H1 (cell line): ENCODE results near the gene NT5M. TPM values are rescaled to one million over a fixed set of nuclear protein-coding genes. Genes with fewer than 3 reads are reported as not detected.

ENCODE experiments used
- CTCF ChIA-PET: fragments of 300-600 bp; sonication (Branson Sonifier 250); formaldehyde crosslinking; loops from one replicate; lab custom pipeline; 2021; ENCODE audit not compliant: partially characterized antibody; lab: Charles Lee
- POLR2A ChIA-PET: fragments of 300-600 bp; sonication (Branson Sonifier 250); formaldehyde crosslinking; loops from one replicate; lab custom pipeline; 2021; ENCODE audit warnings: inconsistent platforms; ENCODE audit not compliant: partially characterized antibody; lab: Charles Lee
- DNase-seq, 2 experiments: peaks; one replicate each; pipeline versions ENCODE4 v3.0.0 to v3.0.0-alpha.2; 2010 to 2022; ENCODE audit warnings: low spot score in 2 of 2, low read depth in 1 of 2, mixed read lengths in 1 of 2
- FAIRE-seq: peaks from 2 replicates; lab custom pipeline; 2011; peaks lifted over from hg19 to GRCh38; lab: Jason Lieb, UNC
- H2AFZ ChIP-seq: 2 replicates; pipeline ENCODE4 v1.8.1; 2012; ENCODE audit warnings: low read length, inconsistent platforms
- H2AK5ac ChIP-seq: 2 replicates; pipeline ENCODE4 v1.6.1; 2013; ENCODE audit warnings: low read depth, low read length
- H2BK120ac ChIP-seq: replicated peaks from 2 replicates; pipeline ENCODE3; 2013; ENCODE audit warnings: low read depth, low read length, inconsistent platforms
- H2BK12ac ChIP-seq: 2 replicates; pipeline ENCODE4 v1.6.1; 2013; ENCODE audit warnings: low read depth, low read length
- H2BK15ac ChIP-seq: 2 replicates; pipeline ENCODE4 v1.6.1; 2013; ENCODE audit warnings: low read length
- H2BK20ac ChIP-seq: 2 replicates; pipeline ENCODE4 v1.6.1; 2013; ENCODE audit warnings: low read length
- H2BK5ac ChIP-seq: 2 replicates; pipeline ENCODE4 v1.6.1; 2013; ENCODE audit warnings: low read depth, low read length
- H3K14ac ChIP-seq: 2 replicates; pipeline ENCODE4 v1.6.1; 2013; ENCODE audit warnings: inconsistent platforms; ENCODE audit not compliant: insufficient read length
- H3K18ac ChIP-seq: 2 replicates; pipeline ENCODE4 v1.6.1; 2013; ENCODE audit warnings: low read length; ENCODE audit errors: extremely low read depth
- H3K23ac ChIP-seq: 2 replicates; pipeline ENCODE4 v1.6.1; 2013; ENCODE audit warnings: inconsistent platforms; ENCODE audit not compliant: insufficient read length
- H3K23me2 ChIP-seq: 2 replicates; pipeline ENCODE4 v1.6.1; 2013; ENCODE audit warnings: low read depth, low read length
- H3K27ac ChIP-seq: 2 replicates; pipeline ENCODE4 v1.6.1; 2011; ENCODE audit warnings: low read depth, low read length, inconsistent platforms
- H3K27me3 ChIP-seq, 4 experiments: replicated peaks in 1 of 4; 1 replicate in 1 of 4; 2 replicates in 3 of 4; pipeline versions ENCODE4 v1.6.1 to v1.8.1; 2011 to 2013; ENCODE audit warnings: low read length in 3 of 4, mild to moderate bottlenecking in 3 of 4, inconsistent platforms in 2 of 4, mixed read lengths in 2 of 4, moderate library complexity in 1 of 4; ENCODE audit not compliant: control insufficient read depth in 3 of 4, insufficient read depth in 3 of 4; ENCODE audit errors: extremely low read depth in 1 of 4
- H3K36me3 ChIP-seq, 4 experiments: 2 replicates each; pipeline versions ENCODE4 v1.6.1 to v1.8.1; 2011 to 2013; ENCODE audit warnings: mild to moderate bottlenecking in 4 of 4, low read length in 3 of 4, moderate library complexity in 2 of 4, control low read depth in 1 of 4, inconsistent platforms in 1 of 4; ENCODE audit not compliant: insufficient read depth in 4 of 4, control insufficient read depth in 2 of 4
- H3K4ac ChIP-seq: replicated peaks from 2 replicates; pipeline ENCODE3; 2013; ENCODE audit warnings: low read length, low read depth, mixed read lengths, inconsistent platforms; ENCODE audit not compliant: insufficient read length
- H3K4me1 ChIP-seq, 4 experiments: replicated peaks in 1 of 4; 1 replicate in 1 of 4; 2 replicates in 3 of 4; pipeline versions ENCODE4 v1.6.1 to v1.8.1; 2011 to 2013; ENCODE audit warnings: low read length in 3 of 4, inconsistent platforms in 2 of 4, mixed read lengths in 1 of 4; ENCODE audit not compliant: insufficient read depth in 4 of 4, control insufficient read depth in 3 of 4
- H3K4me2 ChIP-seq, 2 experiments: 2 replicates each; pipeline versions ENCODE4 v1.6.1 to v1.8.1; 2011 to 2013; ENCODE audit warnings: low read depth in 2 of 2, low read length in 2 of 2, control low read depth in 1 of 2, inconsistent platforms in 1 of 2, mild to moderate bottlenecking in 1 of 2; ENCODE audit not compliant: insufficient read depth in 1 of 2
- H3K4me3 ChIP-seq, 4 experiments: fragments of 200-600, 300-600 bp in 1 of 4; sonication (generic), shearing (Covaris generic), sonication (Bioruptor Twin) in 1 of 4; 2 replicates each; pipeline versions ENCODE4 v1.5.1 to v1.8.1; 2011 to 2016; ENCODE audit warnings: low read length in 4 of 4, low read depth in 3 of 4, control low read depth in 2 of 4, inconsistent platforms in 2 of 4, mild to moderate bottlenecking in 2 of 4, mixed read lengths in 1 of 4, moderate library complexity in 1 of 4; ENCODE audit not compliant: insufficient read depth in 2 of 4; ENCODE audit errors: extremely low read depth in 1 of 4
- H3K56ac ChIP-seq: replicated peaks from 2 replicates; pipeline ENCODE3; 2013; ENCODE audit warnings: low read depth, mild to moderate bottlenecking, mixed read lengths, low read length, inconsistent platforms; ENCODE audit not compliant: insufficient read length
- H3K79me1 ChIP-seq: 2 replicates; pipeline ENCODE4 v1.6.1; 2013; ENCODE audit warnings: low read depth, low read length, control low read depth
- H3K79me2 ChIP-seq, 2 experiments: 2 replicates each; pipeline versions ENCODE4 v1.6.1 to v1.8.1; 2012 to 2013; ENCODE audit warnings: low read length in 2 of 2, mild to moderate bottlenecking in 2 of 2, inconsistent platforms in 1 of 2; ENCODE audit not compliant: insufficient read depth in 2 of 2, control insufficient read depth in 1 of 2
- H3K9ac ChIP-seq, 4 experiments: replicated peaks in 1 of 4; 1 replicate in 1 of 4; 2 replicates in 3 of 4; pipeline versions ENCODE4 v1.6.1 to v1.8.1; 2011 to 2013; ENCODE audit warnings: low read depth in 3 of 4, low read length in 3 of 4, control low read depth in 2 of 4, mild to moderate bottlenecking in 2 of 4, moderate library complexity in 2 of 4, inconsistent platforms in 1 of 4; ENCODE audit errors: extremely low read depth in 1 of 4
- H3K9me3 ChIP-seq, 2 experiments: 2 replicates each; pipeline versions ENCODE4 v1.6.1 to v1.8.1; 2012 to 2013; ENCODE audit warnings: mild to moderate bottlenecking in 2 of 2, moderate library complexity in 2 of 2, control low read depth in 1 of 2, inconsistent platforms in 1 of 2, low read depth in 1 of 2, low read length in 1 of 2, mixed read lengths in 1 of 2; ENCODE audit not compliant: insufficient read depth in 2 of 2
- H4K20me1 ChIP-seq, 2 experiments: replicated peaks in 1 of 2; 2 replicates each; pipeline versions ENCODE3 to v1.8.1; 2011 to 2013; ENCODE audit warnings: inconsistent platforms in 2 of 2, low read length in 2 of 2, mild to moderate bottlenecking in 1 of 2; ENCODE audit not compliant: insufficient read depth in 2 of 2, control insufficient read depth in 1 of 2
- H4K5ac ChIP-seq: 2 replicates; pipeline ENCODE4 v1.6.1; 2013; ENCODE audit warnings: low read length, low read depth, mixed read lengths, inconsistent platforms; ENCODE audit not compliant: insufficient read length
- H4K8ac ChIP-seq: 2 replicates; pipeline ENCODE4 v1.8.0; 2013; ENCODE audit warnings: mild to moderate bottlenecking, moderate library complexity, low read length, inconsistent platforms; ENCODE audit not compliant: insufficient read depth; ENCODE audit errors: extremely low read depth
- H4K91ac ChIP-seq: replicated peaks from 2 replicates; pipeline ENCODE3; 2013; ENCODE audit warnings: low read length, mixed read lengths, inconsistent platforms; ENCODE audit not compliant: insufficient read length
- ATF3 ChIP-seq: IDR thresholded peaks from 2 replicates; pipeline ENCODE4 v1.6.1; 2011; ENCODE audit warnings: low read depth, mild to moderate bottlenecking, low read length; ENCODE audit not compliant: insufficient read depth
- CBX5 ChIP-seq: fragments of 300-800, 300-1000 bp; sonication (generic); IDR thresholded peaks from 2 replicates; pipeline ENCODE4 v1.7.1; 2016; ENCODE audit warnings: antibody characterized with exemption, low read length, low read depth
- CEBPB ChIP-seq: IDR thresholded peaks from 2 replicates; pipeline ENCODE4 v1.6.1; 2012; ENCODE audit warnings: low read depth, low read length
- CTBP2 ChIP-seq: IDR thresholded peaks from 2 replicates; pipeline ENCODE4 v1.7.0; 2011; ENCODE audit warnings: borderline replicate concordance, mild to moderate bottlenecking, moderate library complexity, mixed read lengths, low read length; ENCODE audit not compliant: insufficient read depth, insufficient read length
- FOSL1 ChIP-seq: IDR thresholded peaks from 2 replicates; pipeline ENCODE4 v1.6.1; 2011; ENCODE audit warnings: mild to moderate bottlenecking, low read depth, low read length, moderate library complexity; ENCODE audit not compliant: insufficient read depth
- JUN ChIP-seq: IDR thresholded peaks from 2 replicates; pipeline ENCODE4 v1.6.1; 2011; ENCODE audit warnings: low read depth, mild to moderate bottlenecking, improper control_type of control experiment, low read length
- NRF1 ChIP-seq: IDR thresholded peaks from 2 replicates; pipeline ENCODE4 v1.6.1; 2011; ENCODE audit warnings: mild to moderate bottlenecking, low read depth, low read length, improper control_type of control experiment
- POLR2A ChIP-seq, 2 experiments: IDR thresholded peaks; 1 replicate in 1 of 2; 2 replicates in 1 of 2; pipeline ENCODE4 v1.6.1; 2011; ENCODE audit warnings: low read depth in 2 of 2, low read length in 2 of 2, mild to moderate bottlenecking in 2 of 2; ENCODE audit errors: control extremely low read depth in 1 of 2
- RAD21 ChIP-seq, 2 experiments: IDR thresholded peaks in 1 of 2; conservative IDR thresholded peaks in 1 of 2; 2 replicates each; pipeline ENCODE4 v1.6.1; 2011; ENCODE audit warnings: low read depth in 2 of 2, low read length in 2 of 2, improper control_type of control experiment in 1 of 2, inconsistent platforms in 1 of 2, mild to moderate bottlenecking in 1 of 2, moderate library complexity in 1 of 2
- SIRT6 ChIP-seq: IDR thresholded peaks from one replicate; pipeline ENCODE4 v1.7.1; 2012; ENCODE audit warnings: low read length, inconsistent platforms
- SP1 ChIP-seq: IDR thresholded peaks from 2 replicates; pipeline ENCODE4 v1.6.1; 2011; ENCODE audit warnings: low read depth, low read length
- TBP ChIP-seq: IDR thresholded peaks from 2 replicates; pipeline ENCODE4 v1.6.1; 2011; ENCODE audit warnings: low read depth, low read length, improper control_type of control experiment
- WGBS, 2 experiments: shearing (Covaris generic) in 1 of 2; methylation state at CpG; one replicate each; pipeline versions ENCODE4 v1.1.6 to v1.1.7; 2013 to 2015; ENCODE audit warnings: low lambda C conversion rate in 2 of 2, mixed read lengths in 2 of 2, inconsistent platforms in 1 of 2, low coverage in 1 of 2, missing lambda C conversion rate in 1 of 2; ENCODE audit not compliant: insufficient replicate concordance in 2 of 2, insufficient coverage in 1 of 2, insufficient read length in 1 of 2; ENCODE audit errors: extremely low coverage in 1 of 2, missing lambda C conversion rate in 1 of 2; 5-methylcytosine and 5-hydroxymethylcytosine counted together
- polyA plus RNA-seq, 7 experiments: library from polyadenylated mRNA; depleted of rRNA in 3 of 7; stranded (reverse) in 5 of 7; unstranded in 2 of 7; fragments of >200 nt in 5 of 7; fragments of 200-250 nt in 2 of 7; gene quantifications; 1 replicate in 5 of 7; 2 replicates in 1 of 7; 4 replicates in 1 of 7; pipeline versions ENCODE4 v1.2.1 to v1.2.3, GENCODE V29; 2011 to 2013; ENCODE audit warnings: missing spikeins in 2 of 7, mixed read lengths in 2 of 7
- total RNA-seq: library from RNA; stranded (reverse); fragmentation: NEBNext Ultra II Directional; extraction: Animal tissue kit (Norgen Biotek cat#: 25700); gene quantifications from 2 replicates; pipeline ENCODE4 v1.2.1, GENCODE V29; 2021

Gene NT5M
- total and polyA plus RNA-seq, 2 of the 8 experiments (the other 6 are each of a cell fraction or from before 2014, with no cell fraction given): 7.6 to 18.2 TPM

- Histone ChIP-seq H4K8ac (no peak overlapping the region), H3K9ac (no peak overlapping the region)
- DNase-seq: no peak
- TF ChIP-seq CEBPB (no peak), CBX5 (no peak), NRF1 (no peak), POLR2A (IDR thresholded peaks at IDR 0.05; ENCODE audit: control extremely low read depth in 1 of 2, low read depth in 2 of 2, low read length in 2 of 2) (no peak), CTBP2 (no peak), JUN (no peak), RAD21 (IDR thresholded peaks at IDR 0.05 in 1 of 2, conservative IDR thresholded peaks at IDR 0.05 in 1 of 2; ENCODE audit: low read depth in 2 of 2, low read length in 2 of 2) (no peak), SIRT6 (no peak), SP1 (no peak), FOSL1 (no peak), TBP (no peak), ATF3 (no peak)
Measured at GRCh38 chr17:17377071-17377967, 74.1 kb downstream of the NT5M start.

More at GRCh38 chr17:17377071-17377967, 74.1 kb downstream of the NT5M start:
- Histone ChIP-seq H3K18ac (no peak overlapping the region), H3K4me1 (no peaks in the 10 kb centered on the region), H3K36me3 (no peaks in the 10 kb centered on the region), H2BK120ac (no peak overlapping the region), H3K9me3 (no peaks in the 10 kb centered on the region), H3K27ac (no peak overlapping the region), H2BK20ac (no peak overlapping the region), H3K79me2 (no peaks in the 10 kb centered on the region), H2BK12ac (no peak overlapping the region), H3K56ac (no peak overlapping the region), H4K20me1 (no peaks in the 10 kb centered on the region), H3K4me2 (no peak overlapping the region), H3K23me2 (no peaks in the 10 kb centered on the region), H3K4ac (no peak overlapping the region), H3K4me3 (no peak overlapping the region), H3K27me3 (no peaks in the 10 kb centered on the region; a peak in 2 of 7 replicates), H2BK15ac (no peak overlapping the region), H3K23ac (no peak overlapping the region), H2AFZ (no peak overlapping the region), H2BK5ac (no peak overlapping the region), H3K14ac (no peak overlapping the region), H4K91ac (no peak overlapping the region), H2AK5ac (no peak overlapping the region), H3K79me1 (no peaks in the 10 kb centered on the region), H4K5ac (no peak overlapping the region)
- WGBS, 2 experiments: 90% methylated on average over 22 of the region's 23 CpGs; no CpG with 5 or more reads in 1 of the 2 experiments
- ChIA-PET CTCF (interaction anchor here (0.7 to 2.4 kb wide), 8 partner anchors 9 to 476 kb away, joined by 3 to 8 read pairs (median 3); no protein-coding TSS in a partner anchor), POLR2A (no interaction called here)
- no peak for FAIRE-seq
